ENCODE results near the gene NOL7. TPM values are rescaled to one million over a fixed set of nuclear protein-coding genes. Genes with fewer than 3 reads are reported as not detected.

Gene NOL7
- total and polyA plus RNA-seq, 7 donors: 31.2 to 141 (median 45.1) TPM

- 83 to 86% (median 85%) methylated on average over 7 of the region's 7 CpGs for whole genome bisulfite sequencing, 3 donors
- Histone ChIP-seq H3K27ac (no peak overlapping the region), H3K4me1 (peaks cover 9% of the 10 kb centered on the region), H3K36me3 (ENCODE audit: insufficient read depth in 1 of 2, low read depth in 1 of 2) (peaks cover 0 to 3% of the 10 kb centered on the region in 2 donors), H3K9me3 (no peaks in the 10 kb centered on the region), H3K4me3 (no peak overlapping the region), H3K27me3 (ENCODE audit: insufficient read depth in 3 of 3, low read length in 2 of 3) (no peaks in the 10 kb centered on the region)
- intact Hi-C loops (cut with DNase I): no loop called here
- DNase-seq (no peak), ATAC-seq (no peak)
- no peak for TF ChIP-seq CTCF (IDR thresholded peaks at IDR 0.05)
These were observed 42.9 kb upstream of the NOL7 start for GRCh38 chr6:13572240-13572639.

GRCh38 chr6:13572951-13573654, 42.0 kb upstream of the NOL7 start:
- Histone ChIP-seq H3K27me3 (ENCODE audit: insufficient read depth in 3 of 3, low read length in 2 of 3) (no peaks in the 10 kb centered on the region), H3K9me3 (no peaks in the 10 kb centered on the region), H3K36me3 (ENCODE audit: insufficient read depth in 1 of 2, low read depth in 1 of 2) (peaks cover 0 to 3% of the 10 kb centered on the region in 2 donors), H3K27ac (peak overlapping the region; percentile 99), H3K4me1 (peaks cover 9% of the 10 kb centered on the region), H3K4me3 (peak overlapping the region; percentile 97)
- 80 to 88% (median 83%) methylated on average over 16 of the region's 16 CpGs for WGBS, 3 donors
- intact Hi-C loops (cut with DNase I): no loop called here
- TF ChIP-seq CTCF (IDR thresholded peaks at IDR 0.05): no peak
- ATAC-seq: no peak
- DNase-seq: no peak

- intact Hi-C loops (cut with DNase I): loop anchor here in 1 of 2 donors (2.0 kb wide), 2 partner anchors 41 to 87 kb away; partner anchors contain the start of genes GFOD1 and NOL7
- H3K36me3 ChIP-seq (ENCODE audit: insufficient read depth in 1 of 2, low read depth in 1 of 2): peaks cover 0 to 3% of the 10 kb centered on the region in 2 donors
- peak overlapping the region; percentile 99 for H3K27ac ChIP-seq
- peaks cover 15% of the 10 kb centered on the region for H3K4me1 ChIP-seq
- no peak for TF ChIP-seq CTCF (IDR thresholded peaks at IDR 0.05)
- peak; percentile 46 to 66 for DNase-seq
- no peaks in the 10 kb centered on the region for H3K27me3 ChIP-seq (ENCODE audit: insufficient read depth in 3 of 3, low read length in 2 of 3)
- WGBS, 3 donors: 2% methylated on average over 14 of the region's 14 CpGs
- peak in 3 of 4 donors; percentile 23 to 36 (median 29) for ATAC-seq
- H3K9me3 ChIP-seq: no peaks in the 10 kb centered on the region
- H3K4me3 ChIP-seq: peak overlapping the region; percentile 97
These were observed 41.4 kb upstream of the NOL7 start for GRCh38 chr6:13573669-13574110.

- H3K36me3 ChIP-seq (ENCODE audit: insufficient read depth in 1 of 2, low read depth in 1 of 2): peaks cover 0 to 3% of the 10 kb centered on the region in 2 donors
- H3K27ac ChIP-seq: peak overlapping the region; percentile 99
- no peaks in the 10 kb centered on the region for H3K27me3 ChIP-seq (ENCODE audit: insufficient read depth in 3 of 3, low read length in 2 of 3)
- 0 to 1% (median 0%) methylated on average over 21 to 46 of the region's 46 CpGs for WGBS, 3 donors
- H3K4me1 ChIP-seq: peaks cover 19% of the 10 kb centered on the region
- peak overlapping the region; percentile 97 for H3K4me3 ChIP-seq
- intact Hi-C loops (cut with DNase I): loop anchor here in 1 of 2 donors (2.0 kb wide), 2 partner anchors 41 to 87 kb away; partner anchors contain the start of genes GFOD1 and NOL7
- no peaks in the 10 kb centered on the region for H3K9me3 ChIP-seq
- ATAC-seq: peak; percentile 94
- peak; percentile 90 to 95 for DNase-seq
- peak; percentile 46 for TF ChIP-seq CTCF (IDR thresholded peaks at IDR 0.05)
These were observed 41.0 kb upstream of the NOL7 start for GRCh38 chr6:13574149-13574570.
